Esophagus mucosa (tissue), 1 donor: Measurements from ENCODE around the gene NLN. TPM values are rescaled to one million over a fixed set of nuclear protein-coding genes. Genes with fewer than 3 reads are reported as not detected.
"Not testable (repeated sequence)": the region's sequence is repeated elsewhere in the genome, so short reads cannot be mapped to it uniquely, and the experiment has no call there.

Source experiments
- ATAC-seq: fragments of 200-7000 bp; cut with Tn5 transposase; one replicate; pipeline ENCODE4 v1.9.1; 2020
- total RNA-seq: library from RNA; stranded (reverse); gene quantifications from one replicate; pipeline ENCODE4 v1.2.4, GENCODE V29; 2023
- donor health status: DM: yes; HTN: yes; CAD: no.

The NLN gene
- total RNA-seq, 1 donor from 2014 or later: 16.0 TPM

DNA sequence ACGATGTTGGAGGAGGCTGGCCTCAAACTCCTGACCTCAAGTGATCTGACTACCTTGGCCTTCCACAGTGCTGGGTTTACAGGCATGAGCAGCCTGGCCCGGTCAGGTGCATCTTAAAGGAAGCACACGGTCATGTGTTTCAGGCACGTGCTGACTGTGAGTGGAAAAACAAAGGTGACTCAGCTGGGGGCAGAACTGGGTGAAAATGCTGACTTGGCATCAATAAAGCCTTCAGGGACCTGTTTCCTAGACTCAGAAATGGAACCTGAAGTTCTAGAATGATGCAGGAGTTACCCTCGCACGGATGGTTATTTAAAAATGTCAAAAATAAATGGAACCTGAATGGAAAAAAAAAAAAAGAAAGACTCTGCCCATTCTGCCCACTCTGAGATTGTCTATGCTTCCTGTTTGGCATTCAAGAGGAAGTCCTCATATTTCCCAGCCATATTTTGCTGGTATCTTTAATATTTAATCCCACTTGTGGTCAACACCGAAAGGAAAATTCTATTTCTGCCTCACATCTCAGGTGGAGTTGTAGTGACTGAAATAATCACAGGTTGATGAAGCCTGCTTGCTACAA is 12.3 kb downstream of the NLN start:
- not testable (repeated sequence) for ATAC-seq

DNA sequence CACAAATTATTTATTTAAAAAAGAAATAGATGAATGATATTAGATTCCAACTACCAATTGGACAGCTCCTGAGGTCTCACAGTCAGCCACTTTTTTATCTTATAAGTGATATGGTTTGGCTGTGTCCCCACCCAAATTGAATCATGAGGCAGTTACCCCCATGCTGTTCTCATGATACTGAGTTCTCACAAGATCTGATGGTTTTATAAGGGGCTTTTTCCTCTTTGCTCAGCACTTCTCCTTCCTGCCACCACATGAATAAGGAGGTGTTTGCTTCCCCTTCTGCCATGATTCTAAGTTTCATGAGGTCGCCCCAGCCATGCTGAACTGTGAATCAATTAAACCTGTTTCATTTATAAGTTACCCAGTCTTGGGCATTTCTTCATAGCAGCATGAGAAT is 12.9 kb downstream of the NLN start:
- ATAC-seq: no peak

DNA sequence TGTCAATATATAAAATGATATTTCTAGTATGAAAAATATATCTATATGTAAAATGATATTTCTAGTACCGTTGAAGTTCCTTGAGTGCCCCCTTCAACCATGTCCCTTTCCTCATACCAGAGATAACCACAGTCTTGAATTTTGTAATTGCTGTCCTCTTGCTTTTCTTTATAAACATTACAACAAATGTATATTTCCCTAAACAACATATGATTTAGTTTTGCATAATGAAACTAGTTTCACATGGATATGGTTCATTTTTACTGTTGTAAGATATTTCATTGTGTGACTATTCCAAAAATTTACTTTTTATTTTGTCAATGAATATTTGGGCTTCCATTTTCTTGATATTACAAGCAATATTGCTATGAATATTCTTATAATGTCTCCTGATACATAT is 14.0 kb downstream of the NLN start:
- no peak for ATAC-seq

DNA sequence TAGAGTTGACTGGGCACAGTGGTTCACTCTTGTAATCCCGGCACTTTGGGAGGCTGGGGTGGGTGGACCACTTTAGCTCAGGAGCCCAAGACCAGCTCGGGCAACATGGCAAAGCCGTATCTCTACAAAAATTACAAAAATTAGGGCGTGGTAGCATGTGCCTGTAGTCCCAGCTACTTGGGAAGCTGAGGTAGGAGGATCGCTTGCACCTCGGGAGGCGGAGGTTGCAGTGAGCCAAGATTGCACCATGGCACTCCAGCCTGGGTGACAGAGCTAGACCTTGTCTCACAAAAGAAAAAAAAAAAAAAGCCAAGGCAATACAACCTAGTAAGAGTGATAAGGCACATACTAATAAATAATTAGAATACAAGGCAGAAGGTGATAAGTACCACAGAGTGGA is 15.8 kb downstream of the NLN start:
- no peak for ATAC-seq

DNA sequence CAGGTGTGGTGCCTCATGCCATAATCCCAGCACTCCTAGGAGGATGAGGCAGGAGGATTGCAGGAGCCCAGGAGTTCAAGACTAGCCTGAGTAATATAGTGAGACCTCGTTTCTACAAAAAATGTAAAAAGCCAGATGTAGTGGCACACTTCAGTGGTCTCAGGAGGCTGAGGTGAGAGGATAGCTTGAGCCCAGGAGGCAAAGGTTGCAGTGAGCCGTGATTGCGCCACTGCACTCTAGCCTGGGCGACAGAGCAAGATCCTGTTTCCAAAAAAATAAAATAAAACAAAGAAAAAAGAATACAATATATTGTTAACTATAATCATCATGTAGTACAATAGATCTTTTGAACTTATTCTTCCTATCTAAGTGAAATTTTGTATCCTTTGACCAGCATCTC is 16.3 kb downstream of the NLN start:
- ATAC-seq: no peak

DNA sequence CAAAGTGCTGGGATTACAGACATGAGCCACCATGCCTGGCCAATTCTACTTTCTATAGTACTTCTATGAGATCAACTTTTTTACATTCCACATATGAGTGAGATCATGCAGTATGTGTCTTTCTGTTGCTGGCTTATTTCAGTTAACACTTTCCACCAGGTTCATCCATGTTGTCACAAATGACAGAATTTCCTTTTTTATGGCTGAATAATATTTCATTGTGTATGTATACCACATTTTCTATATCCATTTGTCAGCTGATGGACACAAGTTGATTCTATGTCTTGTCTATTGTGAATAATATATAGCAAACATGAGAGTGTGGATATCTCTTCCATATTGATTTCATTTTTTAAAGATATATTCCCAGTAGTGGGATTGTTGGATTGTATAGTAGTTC is 17.2 kb downstream of the NLN start:
- ATAC-seq: no peak

DNA sequence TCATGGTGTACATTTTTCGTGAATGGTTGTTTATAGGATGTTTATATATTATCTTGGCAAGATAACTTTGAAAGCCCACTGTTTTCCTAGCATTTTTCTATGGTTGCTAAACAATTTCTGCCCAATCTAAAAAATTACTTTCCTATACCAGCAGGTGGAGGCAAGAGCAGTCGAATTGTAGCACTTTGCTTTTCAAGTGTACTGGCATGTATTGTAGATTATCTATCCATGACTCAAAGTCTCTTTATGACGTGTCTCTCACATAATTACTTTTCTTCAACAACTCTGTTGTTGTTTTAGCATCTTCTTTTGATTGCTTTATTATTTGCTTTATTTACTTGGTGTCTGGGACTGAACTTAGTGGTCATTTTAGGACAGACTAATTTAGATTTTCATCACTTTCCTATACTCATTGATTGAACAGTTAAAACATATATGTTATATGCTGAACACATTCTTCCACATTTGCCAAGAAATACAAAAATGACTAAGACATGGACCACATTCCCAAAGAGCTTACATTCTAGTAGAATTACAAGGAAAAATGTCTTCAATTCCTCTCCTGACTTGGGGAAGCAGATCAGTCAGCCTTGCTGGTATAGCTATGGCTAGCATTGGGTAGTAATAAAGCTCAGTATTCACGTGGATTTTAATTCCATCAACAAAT is 20.7 kb downstream of the NLN start:
- ATAC-seq: peak; percentile 81

DNA sequence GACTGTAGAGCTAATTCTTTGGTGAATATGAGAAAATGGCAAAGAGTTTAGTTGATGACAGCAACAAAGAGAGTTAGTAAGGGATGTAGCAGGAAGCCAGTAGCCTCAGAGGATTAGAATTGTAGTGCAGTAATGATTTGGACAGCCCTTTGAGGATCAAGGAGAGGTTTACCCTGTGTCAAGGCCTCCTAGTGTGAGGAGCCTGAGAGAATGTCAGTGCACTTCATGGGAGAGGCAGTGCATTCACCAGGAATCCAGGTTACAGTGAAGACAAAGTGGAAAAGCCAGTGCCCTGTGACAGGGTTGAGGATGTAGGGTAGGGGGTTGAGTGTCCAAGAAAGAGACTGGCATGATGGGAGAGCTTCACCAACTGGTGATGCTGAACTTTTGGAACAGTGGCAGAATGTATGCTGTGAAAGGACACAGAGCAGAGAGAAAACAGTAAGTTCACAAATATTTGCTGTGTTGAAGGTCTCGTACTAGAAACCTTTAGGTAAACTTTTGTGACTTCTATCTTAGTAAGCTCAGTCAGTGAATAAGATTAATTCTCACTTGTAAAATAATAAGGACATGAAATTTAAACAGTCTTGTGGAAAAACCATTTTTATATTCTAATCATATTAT is 27.3 kb downstream of the NLN start:
- ATAC-seq: no peak

DNA sequence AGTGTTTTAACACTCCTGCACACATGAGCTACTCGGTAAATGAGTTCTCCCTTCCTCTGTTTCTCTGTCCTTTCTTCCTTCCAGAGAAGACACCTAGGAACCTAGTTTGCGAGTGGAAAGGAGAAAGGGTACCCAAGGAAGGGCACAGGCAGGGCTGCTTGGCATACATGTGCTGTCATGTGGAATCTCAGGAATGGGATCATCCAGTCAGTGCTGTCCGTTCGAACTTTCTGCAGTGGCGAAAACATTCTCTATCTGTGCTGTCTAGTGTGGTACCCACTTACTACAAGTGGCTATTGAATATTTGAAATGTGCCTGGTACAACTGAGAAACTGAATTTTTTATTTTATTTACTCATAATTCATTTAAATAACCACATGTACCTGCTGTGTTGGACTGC is 28.0 kb downstream of the NLN start:
- ATAC-seq: no peak

DNA sequence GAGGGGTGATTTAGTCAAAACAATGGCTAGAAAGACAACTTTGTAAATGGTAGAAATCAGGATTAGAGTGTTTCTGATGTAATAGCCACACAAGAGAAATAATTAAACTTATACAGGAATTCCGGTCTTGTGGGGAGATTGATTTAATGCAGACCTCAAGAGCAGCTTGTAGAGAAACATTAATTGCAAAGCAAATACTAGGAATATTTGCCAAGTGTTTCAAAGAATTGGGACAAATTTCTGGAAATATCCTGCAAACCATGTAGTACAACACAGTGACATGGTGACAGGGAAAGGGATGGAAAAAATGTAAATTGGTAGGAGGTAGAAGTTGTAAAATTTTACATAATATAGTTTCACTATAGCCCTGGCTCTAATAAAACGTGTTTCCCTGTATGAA is 28.9 kb downstream of the NLN start:
- ATAC-seq: no peak

DNA sequence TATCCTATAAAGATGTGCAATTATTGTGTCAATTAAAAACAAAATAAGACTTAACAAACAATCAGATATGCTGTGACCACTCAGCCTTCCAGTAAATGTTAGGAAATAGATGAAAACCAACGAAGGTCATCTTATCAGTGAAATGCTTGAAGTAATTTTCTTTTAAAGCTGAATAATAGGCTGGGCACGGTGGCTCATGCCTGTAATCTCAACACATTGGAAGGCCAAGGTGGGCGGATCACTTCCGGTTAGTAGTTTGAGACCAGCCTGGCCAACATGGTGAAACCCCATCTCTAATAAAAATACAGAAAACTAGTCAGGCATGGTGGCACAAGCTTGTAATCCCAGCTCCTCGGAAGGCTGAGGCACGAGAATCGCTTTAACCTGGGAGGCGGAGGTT is 31.2 kb downstream of the NLN start:
- ATAC-seq: no peak

DNA sequence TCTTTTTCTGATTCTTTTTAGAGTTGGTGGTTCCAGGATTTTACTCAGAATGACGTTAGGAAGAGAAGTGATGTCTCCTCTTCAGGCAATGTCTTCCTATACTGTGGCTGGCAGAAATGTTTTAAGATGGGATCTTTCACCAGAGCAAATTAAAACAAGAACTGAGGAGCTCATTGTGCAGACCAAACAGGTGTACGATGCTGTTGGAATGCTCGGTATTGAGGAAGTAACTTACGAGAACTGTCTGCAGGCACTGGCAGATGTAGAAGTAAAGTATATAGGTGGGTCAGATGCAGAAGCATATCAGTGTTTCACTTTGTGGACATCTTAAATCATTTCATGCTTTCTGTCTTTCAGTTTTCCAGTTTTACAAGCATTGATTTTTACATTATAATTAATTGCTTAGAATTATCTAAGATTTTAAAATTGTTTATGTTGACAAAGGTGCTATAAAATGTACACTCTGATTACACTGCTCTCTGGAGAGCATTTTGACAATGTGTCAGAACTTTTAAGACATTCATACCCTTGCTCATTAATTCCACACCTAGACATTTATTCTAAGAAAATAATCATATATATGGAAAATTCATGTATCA is 36.6 kb downstream of the NLN start:
- ATAC-seq: no peak

DNA sequence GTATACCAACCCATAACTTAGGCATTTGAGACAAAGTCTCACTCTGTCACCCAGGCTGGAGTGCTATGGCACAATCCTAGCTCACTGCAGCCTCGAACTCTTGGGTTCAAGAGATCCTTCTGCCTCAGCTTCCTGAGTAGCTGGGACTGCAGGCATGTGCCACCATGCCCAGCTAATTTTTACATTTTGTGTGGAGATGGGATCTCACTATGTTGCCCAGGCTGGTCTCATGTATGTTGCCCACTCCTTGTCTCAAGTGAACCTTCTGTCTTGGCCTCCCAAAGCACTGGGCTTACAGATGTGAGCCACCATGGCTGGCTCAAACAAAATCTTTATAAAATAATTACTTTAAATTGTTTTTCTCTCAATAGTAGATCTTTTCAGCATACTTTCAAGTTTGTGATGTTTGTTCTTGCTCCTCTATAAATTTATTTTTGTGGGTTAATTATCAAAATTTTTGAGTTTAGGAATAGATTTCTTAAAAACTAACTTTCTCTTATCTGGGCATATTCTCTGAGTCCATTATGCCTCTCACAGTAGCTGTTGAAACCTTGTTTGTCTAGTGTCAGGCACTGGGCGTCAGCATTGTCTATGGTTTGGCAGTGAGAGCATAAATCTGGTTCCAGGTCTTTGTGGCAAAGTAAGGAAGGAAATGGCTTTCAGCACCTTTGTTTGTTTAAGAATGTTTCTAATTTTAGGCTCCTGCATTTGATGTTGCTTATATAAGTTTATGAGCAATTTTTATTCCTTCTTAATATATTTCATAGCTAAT is 38.7 kb downstream of the NLN start:
- peak; percentile 52 for ATAC-seq

DNA sequence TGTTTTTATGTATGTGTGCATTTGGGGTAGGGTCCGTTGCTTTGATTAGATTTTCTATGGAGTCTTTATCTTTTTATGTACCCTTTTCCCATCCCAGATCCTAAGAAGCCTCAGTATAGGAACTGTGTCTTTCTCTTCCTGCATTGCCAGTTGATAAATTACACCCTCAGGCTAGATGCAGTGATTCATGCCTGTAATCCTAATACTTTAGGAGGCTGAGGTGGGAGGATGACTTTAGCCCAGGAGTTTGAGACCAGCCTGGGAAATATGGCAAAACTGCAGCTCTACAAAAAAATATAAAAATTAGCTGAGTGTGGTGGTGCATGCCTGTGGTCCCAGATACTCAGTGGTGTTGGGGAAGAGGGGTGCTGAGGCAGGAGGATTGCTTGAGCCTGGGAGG is 40.2 kb downstream of the NLN start:
- no peak for ATAC-seq

DNA sequence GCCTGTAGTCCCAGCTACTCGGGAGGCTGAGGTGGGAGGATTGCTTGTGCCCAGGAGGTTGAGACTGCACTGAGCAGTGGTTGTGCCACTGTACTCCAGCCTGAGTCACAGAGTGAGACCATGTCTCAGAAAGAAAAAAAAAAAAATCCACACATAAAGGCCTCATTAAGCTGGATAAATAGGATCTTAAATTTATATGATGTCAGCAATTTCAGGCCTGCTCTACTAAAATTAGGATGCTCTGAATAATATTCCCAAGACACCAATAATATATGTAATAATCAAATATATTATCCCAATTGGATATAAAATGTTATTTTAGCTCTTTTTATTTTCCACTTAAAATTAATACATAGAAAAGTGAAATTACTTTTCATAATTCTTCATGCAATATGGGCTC is 43.6 kb downstream of the NLN start:
- no peak for ATAC-seq

DNA sequence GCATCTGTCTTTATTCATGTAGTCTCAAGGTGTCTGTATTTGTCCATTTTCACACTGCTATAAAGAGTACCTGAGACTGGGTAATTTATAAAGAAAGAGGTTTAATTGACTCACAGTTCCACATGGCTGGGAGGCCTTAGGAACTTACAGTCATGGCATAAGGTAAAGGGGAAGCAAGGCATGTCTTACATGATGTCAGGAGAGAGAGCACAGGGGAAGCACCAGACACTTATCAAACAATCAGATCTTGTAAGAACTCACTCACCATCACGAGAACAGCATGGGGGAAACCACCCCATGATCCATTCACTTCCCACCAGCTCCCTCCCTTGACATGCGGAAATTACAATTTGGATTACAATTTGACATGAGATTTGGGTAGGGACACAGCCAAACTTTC is 44.2 kb downstream of the NLN start:
- ATAC-seq: no peak

DNA sequence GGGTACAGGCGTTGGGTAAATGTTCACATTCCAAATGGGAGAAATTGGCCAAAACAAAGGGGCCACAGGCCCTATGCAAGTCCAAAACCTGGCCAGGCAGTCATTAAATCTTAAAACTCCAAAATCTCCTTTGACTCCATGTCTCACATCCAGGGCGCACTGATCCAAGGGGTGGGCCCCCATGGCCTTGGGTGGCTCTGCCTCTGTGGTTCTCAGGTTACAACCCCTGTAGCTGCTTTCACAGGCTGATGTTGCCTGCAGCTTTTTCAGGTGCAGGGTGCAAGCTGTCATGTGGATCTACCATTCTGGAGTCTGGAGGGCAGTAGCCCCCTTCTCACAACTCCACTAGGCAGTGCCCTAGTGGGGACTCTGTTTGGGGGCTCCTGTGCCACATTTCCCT is 44.8 kb downstream of the NLN start:
- no peak for ATAC-seq

DNA sequence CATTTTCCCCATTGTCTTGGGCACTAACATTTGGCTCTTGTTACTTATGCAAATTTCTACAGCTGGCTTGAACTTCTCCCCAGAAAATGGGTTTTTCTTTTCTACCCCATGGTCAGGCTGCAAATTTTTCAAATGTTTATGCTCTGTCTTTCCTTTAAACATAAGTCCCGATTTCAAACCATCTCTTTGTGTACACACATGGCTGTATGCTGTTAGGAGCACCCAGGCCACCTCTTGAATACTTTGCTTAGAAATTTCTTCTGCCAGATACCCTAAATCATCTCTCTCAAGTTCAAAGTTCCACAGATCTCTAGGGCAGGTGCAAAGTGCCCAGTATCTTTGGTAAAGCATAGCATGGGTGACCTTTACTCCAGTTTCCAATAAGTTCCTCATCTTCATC is 45.6 kb downstream of the NLN start:
- ATAC-seq: no peak

DNA sequence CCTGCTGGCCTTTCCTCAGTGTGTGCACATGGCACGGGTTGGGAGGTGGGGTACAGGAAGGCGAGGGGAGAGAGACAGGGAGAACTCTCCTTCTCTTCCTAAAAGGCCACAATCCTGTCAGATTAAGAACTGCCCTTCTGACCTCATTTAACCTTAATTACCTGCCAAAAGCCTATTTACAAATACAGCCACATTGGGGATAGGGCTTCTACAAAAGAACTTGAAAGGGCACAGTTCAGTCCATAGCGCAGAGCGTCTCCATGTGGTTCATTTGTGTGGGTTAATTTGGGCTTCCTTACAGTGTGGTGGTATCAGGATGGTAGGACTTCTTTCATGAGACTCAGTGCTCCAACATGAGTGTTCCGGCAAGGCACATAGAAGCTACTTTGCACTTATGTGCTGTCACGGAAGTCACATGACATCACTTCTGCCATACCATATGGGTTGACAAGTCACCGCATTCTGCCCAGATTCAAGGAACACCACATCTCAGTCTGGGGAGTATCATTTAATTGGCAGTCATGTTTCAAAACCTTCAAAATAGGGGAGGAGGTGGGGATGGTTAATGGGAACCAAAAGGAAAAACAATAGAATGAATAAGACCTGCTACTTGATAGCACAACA is 46.8 kb downstream of the NLN start:
- ATAC-seq: no peak

DNA sequence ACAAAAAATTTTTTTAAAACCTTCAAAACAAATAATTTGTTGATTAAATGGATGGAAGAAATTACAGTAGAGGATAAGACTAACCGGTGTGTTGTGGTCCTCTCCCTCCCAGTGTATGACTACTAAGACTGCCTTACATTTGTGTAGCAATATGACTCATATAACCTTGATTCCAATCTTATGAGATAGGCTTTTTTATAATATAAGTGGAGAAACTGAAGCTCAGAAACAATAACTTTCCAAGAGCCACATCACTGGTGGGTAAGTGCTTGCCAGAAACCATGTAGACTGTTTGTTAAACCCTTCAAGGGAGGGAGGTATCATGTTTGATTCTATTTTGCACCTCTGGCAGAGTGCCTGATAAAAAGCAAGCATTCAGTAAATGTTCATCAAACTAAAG is 47.5 kb downstream of the NLN start:
- peak; percentile 53 for ATAC-seq

DNA sequence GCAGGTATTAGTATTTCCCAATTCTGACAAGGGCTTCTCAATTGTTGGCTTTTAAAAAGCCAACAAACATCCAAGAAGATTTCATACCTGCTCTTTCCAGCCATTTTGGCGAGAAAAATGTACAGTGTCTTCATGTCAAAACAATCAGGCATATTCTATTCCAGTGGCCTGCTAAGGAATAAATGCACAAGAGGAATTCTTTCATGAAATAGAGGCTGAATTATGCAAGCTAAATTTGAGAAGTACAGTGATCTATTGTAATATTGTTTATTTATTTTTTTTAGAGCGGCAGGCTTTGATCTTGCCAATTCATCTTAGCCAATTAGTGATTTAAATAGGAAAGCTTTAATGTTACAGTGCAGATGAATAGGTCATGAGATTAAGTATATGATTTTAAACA is 49.3 kb downstream of the NLN start:
- no peak for ATAC-seq

DNA sequence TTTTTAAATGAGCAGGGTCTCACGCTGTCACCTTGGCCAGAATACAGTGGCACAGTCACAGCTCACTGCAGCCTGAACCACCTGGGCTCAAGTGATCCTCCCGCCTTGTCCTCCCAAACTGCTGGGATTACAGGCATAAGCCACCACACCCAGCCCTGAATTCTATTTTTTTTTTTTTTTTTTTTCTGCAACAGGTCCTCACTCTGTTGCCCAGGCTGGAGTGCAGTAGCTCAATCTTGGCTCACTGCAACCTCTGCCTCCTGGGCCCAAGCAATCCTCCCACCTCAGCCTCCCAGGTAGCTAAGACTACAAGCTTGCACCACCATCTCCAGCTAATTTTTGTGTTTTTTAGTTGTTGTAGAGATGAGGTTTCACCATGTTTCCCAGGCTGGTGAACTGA is 51.0 kb downstream of the NLN start:
- not testable (repeated sequence) for ATAC-seq

DNA sequence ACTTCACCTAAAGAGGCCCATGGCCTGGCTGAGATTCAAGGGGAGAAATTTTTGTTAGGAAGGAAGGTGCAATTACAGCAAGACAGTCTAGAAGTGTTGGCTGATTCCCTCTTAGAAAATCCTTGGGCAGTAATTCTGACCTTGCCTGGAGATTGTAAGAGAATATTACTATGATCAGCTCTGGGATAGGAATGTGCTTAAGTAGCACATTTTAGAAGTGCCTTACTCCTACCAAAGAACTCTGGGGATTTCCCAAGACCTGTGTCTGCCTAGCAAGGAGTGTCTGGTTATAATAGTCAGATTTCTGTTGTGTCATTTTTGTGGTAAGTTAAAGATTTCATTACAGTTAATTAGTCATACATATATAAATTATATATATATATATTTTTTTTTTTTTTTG is 52.3 kb downstream of the NLN start:
- ATAC-seq: peak; percentile 78
